RWPE2 (cell line): Measurements from ENCODE around the gene GAS6.

Source experiments
- ATAC-seq: fragments of 200-7000 bp; cut with Tn5 transposase; 3 replicates; pipeline ENCODE4 v1.9.1; 2021; ENCODE audit warnings: low read depth
- DNase-seq: peaks from one replicate; pipeline ENCODE4 v3.0.0-alpha.2; 2020; ENCODE audit warnings: low spot score
- H3K27ac ChIP-seq: fragments of 450-650 bp; 2 replicates; pipeline ENCODE4 v1.5.1; 2017; ENCODE audit warnings: mild to moderate bottlenecking; ENCODE audit not compliant: poor library complexity, severe bottlenecking
- H3K27me3 ChIP-seq: fragments of 250-450 bp; sonication (Bioruptor Pico); 2 replicates; pipeline ENCODE4 v1.5.1; 2021; ENCODE audit warnings: mild to moderate bottlenecking, moderate library complexity; ENCODE audit not compliant: insufficient read depth, poor library complexity, severe bottlenecking
- H3K36me3 ChIP-seq: fragments of 250-450 bp; sonication (Bioruptor Pico); 2 replicates; pipeline ENCODE4 v1.5.1; 2020; ENCODE audit warnings: low read depth, mild to moderate bottlenecking, moderate library complexity
- H3K4me1 ChIP-seq: fragments of 250-450 bp; sonication (Bioruptor Pico); 2 replicates; pipeline ENCODE4 v1.5.1; 2021; ENCODE audit warnings: mild to moderate bottlenecking, moderate library complexity; ENCODE audit not compliant: insufficient read depth, poor library complexity, severe bottlenecking
- H3K4me3 ChIP-seq: fragments of 250-450 bp; sonication (Bioruptor Pico); 2 replicates; pipeline ENCODE4 v1.5.1; 2021; ENCODE audit warnings: mild to moderate bottlenecking, moderate library complexity; ENCODE audit not compliant: severe bottlenecking
- H3K9me3 ChIP-seq: fragments of 250-450 bp; sonication (Bioruptor Pico); 2 replicates; pipeline ENCODE4 v1.5.1; 2021; ENCODE audit warnings: mild to moderate bottlenecking, moderate library complexity; ENCODE audit not compliant: severe bottlenecking
- TF ChIP-seq, protein P1 (sequence below): fragments of 450-650 bp; IDR thresholded peaks from one replicate; pipeline ENCODE4 v1.5.1; 2017; ENCODE audit warnings: mild to moderate bottlenecking, moderate library complexity; ENCODE audit not compliant: poor library complexity, severe bottlenecking

Gene GAS6

DNA sequence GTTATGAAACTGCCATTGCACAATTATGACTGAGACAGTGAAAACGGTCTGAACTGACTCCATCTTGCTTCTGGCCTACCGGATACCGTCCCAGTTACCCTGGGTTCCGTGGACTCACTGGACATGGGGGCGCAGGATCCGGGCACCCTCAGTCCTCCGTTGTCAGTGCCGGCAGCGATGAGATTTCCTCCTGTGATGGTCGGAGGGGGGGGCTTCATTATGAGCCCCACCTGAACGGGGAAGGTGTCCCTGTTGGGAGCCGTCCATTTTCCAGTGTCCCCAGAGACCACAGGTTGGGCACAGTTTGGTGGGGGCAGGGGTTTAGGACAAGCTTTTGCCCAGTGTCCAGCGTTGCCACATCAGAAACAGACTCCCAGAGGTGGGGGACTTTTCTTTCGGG is 81.4 kb downstream of the GAS6 start:
- TF ChIP-seq, protein P1, sequence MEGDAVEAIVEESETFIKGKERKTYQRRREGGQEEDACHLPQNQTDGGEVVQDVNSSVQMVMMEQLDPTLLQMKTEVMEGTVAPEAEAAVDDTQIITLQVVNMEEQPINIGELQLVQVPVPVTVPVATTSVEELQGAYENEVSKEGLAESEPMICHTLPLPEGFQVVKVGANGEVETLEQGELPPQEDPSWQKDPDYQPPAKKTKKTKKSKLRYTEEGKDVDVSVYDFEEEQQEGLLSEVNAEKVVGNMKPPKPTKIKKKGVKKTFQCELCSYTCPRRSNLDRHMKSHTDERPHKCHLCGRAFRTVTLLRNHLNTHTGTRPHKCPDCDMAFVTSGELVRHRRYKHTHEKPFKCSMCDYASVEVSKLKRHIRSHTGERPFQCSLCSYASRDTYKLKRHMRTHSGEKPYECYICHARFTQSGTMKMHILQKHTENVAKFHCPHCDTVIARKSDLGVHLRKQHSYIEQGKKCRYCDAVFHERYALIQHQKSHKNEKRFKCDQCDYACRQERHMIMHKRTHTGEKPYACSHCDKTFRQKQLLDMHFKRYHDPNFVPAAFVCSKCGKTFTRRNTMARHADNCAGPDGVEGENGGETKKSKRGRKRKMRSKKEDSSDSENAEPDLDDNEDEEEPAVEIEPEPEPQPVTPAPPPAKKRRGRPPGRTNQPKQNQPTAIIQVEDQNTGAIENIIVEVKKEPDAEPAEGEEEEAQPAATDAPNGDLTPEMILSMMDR, result no peak
- 0 out of 2 replicates have a peak, but pooled peaks cover 3% of the 10 kb centered on the region for H3K36me3 ChIP-seq
- no peak overlapping the region for H3K4me3 ChIP-seq
- peak overlapping the region; percentile 68 for H3K27ac ChIP-seq
- no peak for DNase-seq
- H3K4me1 ChIP-seq, result peaks cover 45% of the 10 kb centered on the region
- no peaks in the 10 kb centered on the region for H3K27me3 ChIP-seq
- no peaks in the 10 kb centered on the region for H3K9me3 ChIP-seq
- ATAC-seq, result no peak

DNA sequence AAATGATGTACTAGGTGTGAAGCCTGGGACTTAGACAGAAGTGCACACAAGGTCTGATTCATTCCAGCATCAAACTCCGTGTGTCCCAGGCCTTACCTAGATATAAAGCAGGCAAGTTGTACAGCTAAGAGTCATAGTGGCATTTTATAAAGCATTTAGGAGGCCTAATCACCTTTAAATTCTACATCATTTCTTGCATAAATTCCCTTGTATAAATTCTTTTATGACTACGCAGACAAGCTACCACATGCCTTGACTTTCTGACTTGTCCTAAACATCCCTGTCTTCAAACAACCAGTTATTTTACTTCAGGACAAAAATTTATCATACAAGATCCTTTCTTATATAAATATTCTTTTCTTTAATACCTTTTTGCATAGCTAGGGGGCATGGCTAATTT is 82.3 kb downstream of the GAS6 start:
- TF ChIP-seq, protein P1, result no peak

DNA sequence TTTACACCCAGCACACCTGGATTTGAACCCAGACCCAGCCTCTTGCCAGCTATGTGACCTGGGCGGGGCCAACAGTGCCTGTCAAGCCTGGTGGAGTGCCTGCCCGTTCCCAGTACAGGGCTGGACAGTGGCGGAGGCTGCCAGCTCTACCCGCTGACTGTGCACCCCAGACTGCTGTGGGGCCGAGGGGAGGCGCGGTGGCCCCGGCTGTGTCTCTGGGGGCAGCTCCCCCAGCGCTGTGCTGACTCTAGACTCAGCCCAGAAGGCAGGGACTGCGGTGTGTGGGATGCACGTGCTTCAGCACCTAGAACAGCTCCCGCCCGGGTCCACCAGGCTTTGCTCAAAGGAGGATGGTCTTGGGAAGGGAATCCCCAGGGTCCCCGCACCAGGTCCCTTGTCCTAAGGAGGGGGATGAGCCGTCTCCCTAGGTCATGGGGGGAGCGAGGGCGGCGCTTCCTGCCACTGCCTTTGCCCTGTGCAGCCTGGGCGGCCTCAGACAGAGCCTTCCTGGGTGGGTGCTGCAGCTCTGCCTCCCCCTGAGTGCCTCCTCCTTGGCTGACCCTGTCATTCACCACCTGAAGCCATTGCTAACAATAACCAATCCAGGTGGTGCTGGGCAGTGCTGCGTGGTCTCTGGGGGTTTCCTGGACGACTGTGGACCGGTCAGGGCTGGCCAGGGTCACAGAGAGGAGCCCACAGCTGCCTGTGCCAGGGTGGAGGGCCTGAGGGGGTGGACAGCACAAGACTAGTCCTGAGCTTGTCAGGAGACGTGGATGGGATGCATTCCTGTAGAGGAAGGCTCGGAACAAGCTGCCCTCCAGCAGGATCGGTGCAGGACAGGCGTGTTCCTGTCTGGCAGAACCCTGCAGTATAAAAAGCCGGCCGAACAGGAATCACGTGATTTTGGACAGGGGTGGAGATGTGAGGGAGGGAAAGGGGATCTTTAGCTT is 86.3 kb downstream of the GAS6 start:
- ATAC-seq (peak; percentile 19; the same call in 1 of the 3 replicates), DNase-seq (no peak)
- TF ChIP-seq, protein P1, result no peak
- Histone ChIP-seq H3K4me1 (peaks cover 26% of the 10 kb centered on the region), H3K36me3 (no peaks in the 10 kb centered on the region; the same call in 1 of the 2 replicates), H3K27ac (no peak overlapping the region), H3K4me3 (no peak overlapping the region), H3K27me3 (no peaks in the 10 kb centered on the region), H3K9me3 (no peaks in the 10 kb centered on the region)

More for the DNA sequence above, 82.3 kb downstream of the GAS6 start:
- Histone ChIP-seq H3K27me3 (no peaks in the 10 kb centered on the region), H3K27ac (peak overlapping the region; percentile 68), H3K4me3 (no peak overlapping the region), H3K9me3 (no peaks in the 10 kb centered on the region), H3K4me1 (peaks cover 41% of the 10 kb centered on the region), H3K36me3 (0 out of 2 replicates have a peak, but pooled peaks cover 3% of the 10 kb centered on the region)
- DNase-seq (no peak), ATAC-seq (peak; percentile 48)

DNA sequence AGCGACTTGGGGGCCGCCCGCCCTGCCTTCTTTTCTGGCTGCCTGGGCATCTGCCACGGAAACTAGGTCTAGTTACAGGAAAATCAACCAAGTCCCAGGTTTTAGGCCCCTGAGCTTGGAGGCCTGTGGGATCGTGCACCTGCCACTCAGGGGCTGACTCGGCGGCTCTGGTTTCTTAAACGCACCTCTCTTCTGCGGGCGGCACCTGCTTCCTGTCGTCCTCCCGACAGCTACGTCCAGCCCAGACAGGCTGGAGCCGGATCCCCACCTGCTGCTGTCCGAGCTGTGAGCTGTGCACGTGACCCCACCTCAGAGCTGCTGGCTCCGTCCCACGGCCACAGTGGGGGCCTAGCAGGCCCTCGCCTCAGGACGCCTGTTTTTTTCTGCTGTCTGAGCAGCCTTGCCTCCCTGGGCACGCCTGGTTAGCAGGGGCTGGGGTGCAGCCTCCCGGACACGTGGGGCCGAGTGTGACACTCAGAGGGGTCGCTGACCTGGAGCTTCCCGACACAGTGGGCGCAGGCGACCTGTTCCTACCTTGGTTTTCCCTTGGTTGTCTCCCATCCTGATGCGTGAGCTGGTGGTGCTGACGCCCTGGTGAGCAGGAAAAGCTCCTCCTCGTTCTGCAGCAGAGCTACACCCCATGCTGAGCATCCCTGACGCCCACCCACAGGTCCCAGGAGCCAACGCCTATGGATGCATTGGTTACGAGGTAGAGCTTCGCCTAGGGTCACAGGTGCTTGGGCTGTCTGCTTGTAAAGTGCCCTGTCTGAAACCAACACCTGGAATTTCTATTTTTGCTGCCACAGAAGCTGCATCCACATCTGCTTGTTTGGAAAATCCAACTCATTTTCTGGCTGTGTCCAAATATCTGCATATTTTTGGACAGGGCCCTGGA is 87.4 kb downstream of the GAS6 start:
- no peaks in the 10 kb centered on the region for H3K9me3 ChIP-seq
- TF ChIP-seq, protein P1, result no peak
- no peak overlapping the region for H3K4me3 ChIP-seq
- DNase-seq (no peak), ATAC-seq (no peak)
- H3K27ac ChIP-seq, result no peak overlapping the region
- no peaks in the 10 kb centered on the region; the same call in 1 of the 2 replicates for H3K36me3 ChIP-seq
- peaks cover 23% of the 10 kb centered on the region for H3K4me1 ChIP-seq
- no peaks in the 10 kb centered on the region for H3K27me3 ChIP-seq
